Stomach (tissue), 4 donors: ENCODE data around the gene FAM83E.

ENCODE experiments used
- CTCF ChIP-seq, 7 experiments: fragments of 450-650 bp in 4 of 7; fragments of 200-600 bp in 3 of 7; sonication (generic) in 3 of 7; IDR thresholded peaks; one replicate each; pipeline ENCODE4 v1.5.1; 2016 to 2019; ENCODE audit warnings: antibody characterized with exemption in 7 of 7, control low read depth in 2 of 7, mild to moderate bottlenecking in 1 of 7
- EP300 ChIP-seq: sonication (generic); formaldehyde crosslinking; IDR thresholded peaks from one replicate; pipeline ENCODE4 v1.6.1; 2017; ENCODE audit warnings: antibody characterized with exemption
- POLR2A ChIP-seq, 4 donors: fragments of 450-650 bp; IDR thresholded peaks; one replicate each; pipeline ENCODE4 v1.6.1; 2016; ENCODE audit warnings: antibody characterized with exemption in 4 of 4, control low read depth in 2 of 4, mild to moderate bottlenecking in 1 of 4, moderate library complexity in 1 of 4
- POLR2AphosphoS5 ChIP-seq, 3 donors: sonication (generic); formaldehyde crosslinking; IDR thresholded peaks; one replicate each; pipeline ENCODE4 v1.6.1; 2016; ENCODE audit warnings: antibody characterized with exemption in 3 of 3

- TF ChIP-seq CTCF (IDR thresholded peaks at IDR 0.05) = no peak
- no peak for TF ChIP-seq POLR2A (IDR thresholded peaks at IDR 0.05)
- TF ChIP-seq EP300 = no peak
- TF ChIP-seq POLR2AphosphoS5 (IDR thresholded peaks at IDR 0.05) = no peak
Measured at GRCh38 chr19:48609571-48610108, 5.2 kb downstream of the FAM83E start.
